ENCODE results near the gene MED26.
"Not testable (repeated sequence)": the region's sequence is repeated elsewhere in the genome, so short reads cannot be mapped to it uniquely, and the experiment has no call there.

Gene MED26

GRCh38 chr19:16559780-16560276 is 68.2 kb downstream of the MED26 start:
- DNase-seq (ENCODE audit: low read depth in 2 of 2): no peak
- no peak overlapping the region for H3K4me3 ChIP-seq (replicated peaks in 1 of 2; ENCODE audit: low read depth in 2 of 2, low read length in 2 of 2)
- TF ChIP-seq CTCF (IDR thresholded peaks at IDR 0.05; ENCODE audit: low read depth, low read length): no peak

- no peak for TF ChIP-seq CTCF (IDR thresholded peaks at IDR 0.05; ENCODE audit: low read depth, low read length)
These were observed 73.2 kb downstream of the MED26 start for GRCh38 chr19:16554776-16555175.

GRCh38 chr19:16551902-16552301 is 76.1 kb downstream of the MED26 start:
- DNase-seq (ENCODE audit: low read depth in 2 of 2): not testable (repeated sequence)

More at GRCh38 chr19:16554776-16555175, 73.2 kb downstream of the MED26 start:
- no peak overlapping the region for H3K4me3 ChIP-seq (replicated peaks in 1 of 2; ENCODE audit: low read depth in 2 of 2, low read length in 2 of 2)
- DNase-seq (ENCODE audit: low read depth in 2 of 2): no peak

GRCh38 chr19:16548956-16549355 is 79.0 kb downstream of the MED26 start:
- no peak for TF ChIP-seq CTCF (IDR thresholded peaks at IDR 0.05; ENCODE audit: low read depth, low read length)
- DNase-seq (ENCODE audit: low read depth in 2 of 2): no peak
- H3K4me3 ChIP-seq (replicated peaks in 1 of 2; ENCODE audit: low read depth in 2 of 2, low read length in 2 of 2): no peak overlapping the region

More at GRCh38 chr19:16551902-16552301, 76.1 kb downstream of the MED26 start:
- not testable (repeated sequence) for H3K4me3 ChIP-seq (replicated peaks in 1 of 2; ENCODE audit: low read depth in 2 of 2, low read length in 2 of 2)

GRCh38 chr19:16544473-16545231 is 83.4 kb downstream of the MED26 start:
- DNase-seq (ENCODE audit: low read depth in 2 of 2): no peak
- no peak for TF ChIP-seq CTCF (IDR thresholded peaks at IDR 0.05; ENCODE audit: low read depth, low read length)

GRCh38 chr19:16543734-16544133 is 84.3 kb downstream of the MED26 start:
- not testable (repeated sequence) for DNase-seq (ENCODE audit: low read depth in 2 of 2); H3K4me3 ChIP-seq (replicated peaks in 1 of 2; ENCODE audit: low read depth in 2 of 2, low read length in 2 of 2)

More at GRCh38 chr19:16544473-16545231, 83.4 kb downstream of the MED26 start:
- no peak overlapping the region for H3K4me3 ChIP-seq (replicated peaks in 1 of 2; ENCODE audit: low read depth in 2 of 2, low read length in 2 of 2)

GRCh38 chr19:16542910-16543472 is 85.0 kb downstream of the MED26 start:
- peak in 1 of 2 donors; percentile 29 for DNase-seq (ENCODE audit: low read depth in 2 of 2)
- TF ChIP-seq CTCF (IDR thresholded peaks at IDR 0.05; ENCODE audit: low read depth, low read length): no peak
- peak overlapping the region; percentile 95 to 97 for H3K4me3 ChIP-seq (replicated peaks in 1 of 2; ENCODE audit: low read depth in 2 of 2, low read length in 2 of 2)

All from cardiac fibroblast (primary cell).